GM12873 (cell line): Measurements from ENCODE around the gene IGF2BP3.

Experiments used
- CTCF ChIP-seq: IDR thresholded peaks from 2 replicates; pipeline ENCODE4 v1.5.1; 2012; ENCODE audit warnings: low read depth, mild to moderate bottlenecking, moderate library complexity, low read length, control low read depth; ENCODE audit not compliant: insufficient read depth; ENCODE audit errors: missing control alignments

The IGF2BP3 gene

GRCh38 chr7:23283086-23283485 is 187.2 kb downstream of the IGF2BP3 start:
- TF ChIP-seq CTCF = no peak

- no peak for TF ChIP-seq CTCF
Measured at GRCh38 chr7:23279819-23280525, 190.3 kb downstream of the IGF2BP3 start.

GRCh38 chr7:23277359-23277989 is 192.8 kb downstream of the IGF2BP3 start:
- peak; percentile 88 for TF ChIP-seq CTCF

GRCh38 chr7:23276947-23277346 is 193.3 kb downstream of the IGF2BP3 start:
- TF ChIP-seq CTCF = no peak

- peak; percentile 52 for TF ChIP-seq CTCF
Measured at GRCh38 chr7:23276376-23276775, 193.9 kb downstream of the IGF2BP3 start.

- no peak for TF ChIP-seq CTCF
Measured at GRCh38 chr7:23275912-23276311, 194.4 kb downstream of the IGF2BP3 start.

GRCh38 chr7:23273141-23273599 is 197.1 kb downstream of the IGF2BP3 start:
- TF ChIP-seq CTCF = peak; percentile 93
